ENCODE measurements around the gene MTPN. TPM values are rescaled to one million over a fixed set of nuclear protein-coding genes. Genes with fewer than 3 reads are reported as not detected.

MTPN gene
- total RNA-seq, 4 donors from 2014 or later: 79.7 to 102 (median 85.6) TPM

DNA sequence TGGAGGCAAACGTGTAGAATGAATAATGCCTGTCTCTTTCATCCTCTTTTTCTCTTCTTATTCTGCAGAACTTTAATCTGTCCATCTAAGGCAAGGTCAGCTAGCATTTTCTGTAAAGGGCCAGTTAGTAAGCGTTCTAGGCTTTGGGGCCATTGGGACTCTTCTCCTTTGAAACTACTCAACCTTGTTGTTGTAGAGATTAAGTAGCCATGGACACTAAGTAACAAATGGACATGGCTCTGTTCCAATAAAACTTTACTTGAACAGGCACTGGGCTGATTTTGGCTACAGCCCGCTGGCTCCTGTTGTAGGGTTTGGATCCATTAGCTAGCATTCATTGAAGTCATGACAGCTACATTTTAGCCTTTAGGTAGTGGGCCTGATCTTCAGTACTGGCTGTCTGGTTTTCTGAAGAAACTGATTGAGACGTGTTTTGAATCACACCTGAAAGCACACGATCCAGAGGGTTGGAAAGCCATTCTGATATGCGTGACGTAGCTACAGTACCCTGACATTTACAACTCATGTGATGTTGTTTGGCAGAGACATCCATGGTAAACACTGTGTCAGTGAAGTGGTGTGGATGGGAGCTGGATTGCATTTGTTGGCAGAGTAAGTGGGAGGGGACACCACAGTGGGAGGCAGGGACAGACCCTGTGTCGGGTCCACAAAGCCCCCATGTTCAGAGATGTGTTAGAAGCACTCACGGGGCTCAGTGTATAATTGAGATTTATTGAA lies 92.5 kb downstream of the MTPN start:
- TF ChIP-seq, protein P1, sequence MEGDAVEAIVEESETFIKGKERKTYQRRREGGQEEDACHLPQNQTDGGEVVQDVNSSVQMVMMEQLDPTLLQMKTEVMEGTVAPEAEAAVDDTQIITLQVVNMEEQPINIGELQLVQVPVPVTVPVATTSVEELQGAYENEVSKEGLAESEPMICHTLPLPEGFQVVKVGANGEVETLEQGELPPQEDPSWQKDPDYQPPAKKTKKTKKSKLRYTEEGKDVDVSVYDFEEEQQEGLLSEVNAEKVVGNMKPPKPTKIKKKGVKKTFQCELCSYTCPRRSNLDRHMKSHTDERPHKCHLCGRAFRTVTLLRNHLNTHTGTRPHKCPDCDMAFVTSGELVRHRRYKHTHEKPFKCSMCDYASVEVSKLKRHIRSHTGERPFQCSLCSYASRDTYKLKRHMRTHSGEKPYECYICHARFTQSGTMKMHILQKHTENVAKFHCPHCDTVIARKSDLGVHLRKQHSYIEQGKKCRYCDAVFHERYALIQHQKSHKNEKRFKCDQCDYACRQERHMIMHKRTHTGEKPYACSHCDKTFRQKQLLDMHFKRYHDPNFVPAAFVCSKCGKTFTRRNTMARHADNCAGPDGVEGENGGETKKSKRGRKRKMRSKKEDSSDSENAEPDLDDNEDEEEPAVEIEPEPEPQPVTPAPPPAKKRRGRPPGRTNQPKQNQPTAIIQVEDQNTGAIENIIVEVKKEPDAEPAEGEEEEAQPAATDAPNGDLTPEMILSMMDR (IDR thresholded peaks at IDR 0.05): no peak
- DNase-seq (ENCODE audit: low spot score) (no peak), ATAC-seq (ENCODE audit: low FRiP score) (no peak)

DNA sequence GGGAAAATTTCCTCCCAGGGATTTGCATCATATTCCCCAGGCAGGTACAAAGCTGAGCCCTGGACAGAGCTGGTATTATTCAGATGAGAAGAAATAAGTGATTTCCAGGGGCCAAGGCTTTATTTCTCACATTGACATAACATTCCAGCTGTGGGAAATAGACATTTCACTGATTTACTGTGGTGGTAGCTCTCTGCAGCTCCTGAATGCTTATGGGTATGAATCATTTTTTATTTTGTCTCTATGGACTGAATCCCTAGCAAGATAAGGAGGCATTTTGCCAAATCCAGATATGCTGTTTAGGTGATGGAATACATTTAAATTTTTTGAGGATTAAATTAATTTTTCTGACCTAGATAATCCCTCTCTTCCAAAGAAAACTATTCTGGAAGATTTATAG lies 97.9 kb downstream of the MTPN start:
- ATAC-seq (ENCODE audit: low FRiP score) (no peak), DNase-seq (ENCODE audit: low spot score) (no peak)
- TF ChIP-seq, protein P1 (IDR thresholded peaks at IDR 0.05): no peak

DNA sequence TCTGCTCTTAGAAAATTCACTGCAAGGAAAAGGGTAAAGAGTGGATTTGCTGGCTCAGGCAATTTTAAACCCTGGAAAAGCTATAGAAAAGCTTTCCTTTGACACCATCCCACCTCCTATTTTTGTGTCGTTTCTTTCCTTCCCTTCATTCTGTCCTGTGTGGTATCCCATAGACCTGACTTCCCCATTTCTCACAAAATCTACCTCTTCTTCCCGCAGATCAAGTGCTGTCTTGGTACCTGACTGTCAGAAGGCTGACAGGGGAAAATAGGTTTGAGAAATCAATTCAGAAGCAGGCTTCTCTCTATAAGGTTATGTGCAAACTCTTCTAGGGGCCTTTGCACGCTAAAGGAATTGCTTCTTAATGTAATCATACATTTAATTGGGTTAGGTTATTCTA lies 98.9 kb downstream of the MTPN start:
- no peak for DNase-seq (ENCODE audit: low spot score)
- ATAC-seq (ENCODE audit: low FRiP score): no peak
- TF ChIP-seq, protein P1 (IDR thresholded peaks at IDR 0.05): no peak

DNA sequence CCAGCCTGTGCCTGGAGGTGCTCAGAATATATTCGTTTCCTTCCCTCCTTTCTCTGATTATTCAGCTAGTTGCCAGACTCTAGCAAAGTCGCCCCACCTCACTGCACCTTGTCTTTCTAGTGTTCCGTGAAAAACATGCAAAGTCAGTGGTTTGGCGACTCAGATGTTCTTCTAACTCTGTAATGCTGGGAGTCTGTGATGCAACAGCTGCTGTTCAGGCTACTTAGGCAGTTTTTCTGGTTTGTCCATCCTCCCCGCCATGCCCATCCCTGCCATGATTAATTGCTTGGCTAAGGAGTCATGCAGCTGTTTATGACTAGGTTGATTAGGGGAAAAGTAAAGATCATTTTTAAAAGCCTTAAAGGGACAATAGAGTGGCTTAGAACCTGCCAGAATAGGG lies 99.4 kb downstream of the MTPN start:
- no peak for ATAC-seq (ENCODE audit: low FRiP score)
- TF ChIP-seq, protein P1 (IDR thresholded peaks at IDR 0.05): no peak
- DNase-seq (ENCODE audit: low spot score): no peak

Small RNA genes lying within 50 kb of the gene (small RNA-seq; reads per million reads assigned to genes)
- not detected for gene RNU6-223P

Other genes starting within 250 kb of the MTPN start
- gene SLC13A4, start 249.2 kb downstream of the MTPN start, total RNA-seq: 1 to 10 TPM in 1 of 4 donors, under 1 TPM in 2, not detected in 1; 0.09 to 1.4 (median 0.79) TPM
- gene FAM180A, start 228.5 kb downstream of the MTPN start, total RNA-seq: 10 to 100 TPM in 2 of 4 donors, 1 to 10 TPM in 2; 1.9 to 30.5 (median 9.8) TPM

Measured in omental fat pad (tissue), 4 donors.